ENCODE results near the gene TEF.
A peak's percentile ranks its signal among the peaks of the same experiment; 100 is the strongest.

The TEF gene, protein sequence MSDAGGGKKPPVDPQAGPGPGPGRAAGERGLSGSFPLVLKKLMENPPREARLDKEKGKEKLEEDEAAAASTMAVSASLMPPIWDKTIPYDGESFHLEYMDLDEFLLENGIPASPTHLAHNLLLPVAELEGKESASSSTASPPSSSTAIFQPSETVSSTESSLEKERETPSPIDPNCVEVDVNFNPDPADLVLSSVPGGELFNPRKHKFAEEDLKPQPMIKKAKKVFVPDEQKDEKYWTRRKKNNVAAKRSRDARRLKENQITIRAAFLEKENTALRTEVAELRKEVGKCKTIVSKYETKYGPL

DNA sequence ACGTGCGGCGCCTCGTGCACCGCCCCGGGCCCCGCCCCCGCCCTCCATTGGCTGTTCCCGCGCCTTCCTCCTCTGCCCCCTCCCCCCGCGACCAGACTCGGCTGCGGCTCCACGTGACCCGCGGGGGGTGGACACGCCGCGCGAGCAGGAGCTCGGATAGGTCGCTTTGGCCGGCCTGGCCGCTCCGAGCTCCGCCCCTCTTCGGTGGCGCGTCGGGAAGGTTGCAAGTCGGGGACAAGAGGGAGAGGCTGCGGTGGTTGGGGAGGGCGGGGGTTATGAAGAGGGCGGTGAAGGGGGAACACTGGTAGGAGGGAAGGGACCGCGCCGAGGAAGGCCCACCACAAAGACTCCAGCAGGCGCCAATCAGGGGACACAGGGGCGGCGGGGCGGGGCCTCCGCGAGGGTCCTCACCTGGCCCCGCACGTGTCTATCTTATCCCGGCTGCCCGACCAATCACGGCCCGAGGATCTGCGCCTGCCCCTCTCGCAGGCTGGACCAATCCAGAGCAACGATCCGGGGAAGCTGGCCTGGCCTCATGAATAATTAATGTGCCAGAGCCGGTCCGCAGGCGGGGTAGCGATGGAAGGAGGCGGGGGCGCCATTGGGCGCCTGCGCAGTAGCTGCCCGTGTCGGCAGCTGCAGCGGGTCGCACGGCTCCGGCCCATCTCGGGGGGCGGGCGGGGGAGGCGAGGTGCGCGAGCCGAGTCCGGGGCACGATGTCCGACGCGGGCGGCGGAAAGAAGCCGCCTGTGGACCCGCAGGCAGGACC is at the start of gene TEF:
TSS of gene TEF (plus strand) at position 614 of the 769 bp plus-strand sequence. CDS start at position 717, 103 bp downstream.
- FAIRE-seq (no peak), DNase-seq (ENCODE audit: insufficient read length, low spot score) (peak; percentile 77)
- TF ChIP-seq, protein P1, sequence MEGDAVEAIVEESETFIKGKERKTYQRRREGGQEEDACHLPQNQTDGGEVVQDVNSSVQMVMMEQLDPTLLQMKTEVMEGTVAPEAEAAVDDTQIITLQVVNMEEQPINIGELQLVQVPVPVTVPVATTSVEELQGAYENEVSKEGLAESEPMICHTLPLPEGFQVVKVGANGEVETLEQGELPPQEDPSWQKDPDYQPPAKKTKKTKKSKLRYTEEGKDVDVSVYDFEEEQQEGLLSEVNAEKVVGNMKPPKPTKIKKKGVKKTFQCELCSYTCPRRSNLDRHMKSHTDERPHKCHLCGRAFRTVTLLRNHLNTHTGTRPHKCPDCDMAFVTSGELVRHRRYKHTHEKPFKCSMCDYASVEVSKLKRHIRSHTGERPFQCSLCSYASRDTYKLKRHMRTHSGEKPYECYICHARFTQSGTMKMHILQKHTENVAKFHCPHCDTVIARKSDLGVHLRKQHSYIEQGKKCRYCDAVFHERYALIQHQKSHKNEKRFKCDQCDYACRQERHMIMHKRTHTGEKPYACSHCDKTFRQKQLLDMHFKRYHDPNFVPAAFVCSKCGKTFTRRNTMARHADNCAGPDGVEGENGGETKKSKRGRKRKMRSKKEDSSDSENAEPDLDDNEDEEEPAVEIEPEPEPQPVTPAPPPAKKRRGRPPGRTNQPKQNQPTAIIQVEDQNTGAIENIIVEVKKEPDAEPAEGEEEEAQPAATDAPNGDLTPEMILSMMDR (IDR thresholded peaks at IDR 0.05; ENCODE audit: insufficient read depth, missing control alignments) = no peak

DNA sequence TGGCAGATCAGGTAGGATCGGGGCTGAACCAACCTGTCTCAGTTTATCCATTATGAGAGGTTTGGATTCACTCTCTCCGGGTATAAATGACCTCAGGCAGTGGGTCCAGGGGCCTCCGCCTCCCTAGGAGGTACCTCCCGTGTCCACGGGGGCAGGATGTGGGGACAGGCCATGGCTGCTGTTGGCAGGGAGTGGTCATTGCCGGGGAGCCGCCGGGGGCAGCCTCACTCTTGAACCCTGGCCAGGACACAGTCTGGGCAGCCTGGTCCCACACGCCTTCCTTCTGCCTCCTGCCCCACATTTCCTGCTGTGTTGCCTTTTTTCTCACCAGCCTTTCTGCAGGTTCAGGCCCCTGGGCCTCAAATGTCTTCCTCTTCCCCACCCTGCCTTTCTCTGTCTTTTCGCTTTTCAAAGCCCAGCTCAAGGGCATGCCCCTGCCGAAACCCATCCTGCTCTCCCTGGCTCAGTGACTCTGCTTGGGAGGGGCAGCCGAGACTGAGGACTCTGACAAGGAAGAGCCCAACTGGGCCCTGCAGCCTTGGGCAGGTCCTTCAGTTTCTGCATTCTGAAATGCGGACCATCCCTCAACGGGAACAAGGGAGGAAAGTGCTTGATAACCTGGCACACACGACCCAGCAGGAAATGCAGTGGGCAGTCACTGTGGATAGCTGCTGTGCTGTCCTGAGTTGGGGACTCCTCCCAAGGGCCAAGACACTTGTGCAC is 49.4 kb upstream of the TEF start:
- no peak for DNase-seq (ENCODE audit: insufficient read length, low spot score)
- TF ChIP-seq, protein P1 (IDR thresholded peaks at IDR 0.05; ENCODE audit: insufficient read depth, missing control alignments) = no peak
- FAIRE-seq = no peak

DNA sequence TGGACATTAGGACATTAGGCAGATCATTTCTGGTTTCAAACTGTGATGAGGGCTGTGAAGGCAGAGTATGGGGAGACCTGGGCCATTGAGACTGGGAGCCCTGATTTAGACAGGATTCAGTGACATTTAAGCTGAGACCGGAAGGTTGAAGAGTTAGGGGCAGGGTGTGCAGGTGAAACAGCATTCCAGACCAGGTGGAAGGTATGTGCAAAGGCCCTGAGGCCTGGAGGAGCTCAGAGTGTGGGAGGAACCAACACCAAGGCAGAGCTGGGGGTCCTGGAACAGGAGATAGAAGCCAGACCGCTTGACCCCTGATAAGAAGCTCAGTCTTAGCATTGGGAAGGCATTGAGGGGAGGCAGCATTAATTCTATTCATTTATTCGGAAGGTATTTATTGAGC is 47.9 kb upstream of the TEF start:
- DNase-seq (ENCODE audit: insufficient read length, low spot score) (no peak), FAIRE-seq (no peak)
- TF ChIP-seq, protein P1 (IDR thresholded peaks at IDR 0.05; ENCODE audit: insufficient read depth, missing control alignments) = no peak

DNA sequence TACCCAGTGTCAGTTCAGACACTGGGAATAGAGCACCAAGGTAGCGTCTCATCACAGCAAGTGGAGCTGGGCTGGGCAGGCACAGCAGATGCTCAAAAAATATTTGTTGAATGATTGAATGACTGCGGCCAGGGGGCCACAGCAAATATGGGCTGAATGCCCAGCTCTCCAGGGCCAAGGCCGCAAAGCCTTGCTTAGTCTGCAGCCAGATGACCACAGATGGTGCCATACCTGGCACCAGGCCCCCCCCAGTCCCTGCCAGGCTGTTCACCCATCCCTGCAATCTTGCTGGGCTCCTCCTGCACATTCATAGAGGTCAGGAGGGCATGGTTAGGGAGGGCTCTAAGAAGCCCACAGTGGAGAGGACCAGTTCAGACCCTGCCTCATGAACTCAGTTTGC is 47.5 kb upstream of the TEF start:
- DNase-seq (ENCODE audit: insufficient read length, low spot score) (no peak), FAIRE-seq (no peak)
- TF ChIP-seq, protein P1 (IDR thresholded peaks at IDR 0.05; ENCODE audit: insufficient read depth, missing control alignments) = no peak

DNA sequence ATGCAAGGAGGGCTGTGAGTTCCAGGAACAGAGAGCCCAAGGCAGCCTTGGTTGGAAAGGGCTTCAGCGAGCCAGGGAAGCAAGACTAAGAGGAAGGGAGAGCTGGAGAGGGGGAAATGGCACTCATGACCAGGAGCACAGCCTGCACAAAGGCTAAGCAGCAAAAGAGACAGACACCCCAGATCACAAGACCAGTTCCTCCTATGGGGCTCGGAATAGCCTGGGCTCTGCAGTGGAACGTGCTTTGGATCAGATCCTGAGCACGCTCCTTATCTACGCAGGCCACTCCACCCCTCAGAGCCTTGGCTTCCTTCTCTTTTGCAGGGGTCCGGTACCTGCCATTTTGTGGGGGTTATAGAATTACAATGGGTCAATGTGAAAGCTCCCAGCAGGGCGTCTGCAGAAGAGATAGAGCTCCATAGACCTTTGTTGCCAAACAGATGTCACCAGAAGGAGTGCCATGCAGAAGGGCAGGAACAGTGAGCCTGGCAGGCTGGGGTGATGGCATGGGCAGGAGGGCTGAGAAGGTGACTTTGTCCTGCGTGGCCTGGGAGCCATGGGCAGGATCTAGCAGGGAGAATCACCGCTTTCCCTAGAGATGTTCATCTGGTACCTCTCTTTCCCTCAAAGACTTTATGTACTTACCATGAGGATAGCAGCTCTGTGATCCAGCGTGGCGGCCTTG is 46.6 kb upstream of the TEF start:
- TF ChIP-seq, protein P1 (IDR thresholded peaks at IDR 0.05; ENCODE audit: insufficient read depth, missing control alignments) = no peak
- DNase-seq (ENCODE audit: insufficient read length, low spot score) (no peak), FAIRE-seq (no peak)

DNA sequence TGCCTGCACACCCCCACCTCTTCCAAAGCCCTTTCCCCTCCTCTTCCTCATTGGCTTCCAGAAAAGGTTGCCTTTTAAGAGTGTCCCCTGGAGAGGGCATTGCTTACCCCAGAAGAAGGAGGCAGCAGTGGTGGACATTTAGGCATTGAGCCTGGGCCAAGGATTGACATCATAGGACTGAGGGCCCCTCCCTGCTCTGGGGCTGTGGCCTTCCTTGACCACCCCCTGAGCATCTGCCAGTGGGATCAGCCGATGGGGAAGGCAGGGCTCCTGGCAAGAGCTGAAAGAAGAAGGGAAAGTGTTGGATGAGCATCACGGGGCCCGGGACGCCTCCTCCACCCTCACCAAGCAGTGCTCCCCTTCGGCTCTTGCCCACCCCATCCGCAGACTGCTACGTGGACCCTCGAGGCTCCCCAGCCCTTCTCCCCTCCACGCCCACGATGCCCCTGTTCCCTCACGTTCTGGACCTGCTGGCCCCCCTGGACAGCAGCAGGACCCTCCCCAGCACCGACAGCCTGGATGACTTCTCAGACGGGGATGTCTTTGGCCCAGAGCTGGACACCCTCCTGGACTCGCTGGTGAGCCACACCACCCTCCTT is 43.0 kb upstream of the TEF start:
- DNase-seq (ENCODE audit: insufficient read length, low spot score) (no peak), FAIRE-seq (no peak)
- TF ChIP-seq, protein P1 (IDR thresholded peaks at IDR 0.05; ENCODE audit: insufficient read depth, missing control alignments) = no peak
